GM21717 (cell line): ENCODE results near the gene HJURP.

ENCODE experiments used
- ATAC-seq: cut with Tn5 transposase; IDR thresholded peaks from one replicate; pipeline ENCODE4 v1.9.1; 2021; ENCODE audit warnings: mild to moderate bottlenecking, moderate library complexity; ENCODE audit not compliant: unreplicated experiment

Gene HJURP

GRCh38 chr2:233849607-233850271, 4.6 kb downstream of the HJURP start:
- ATAC-seq, result no peak

GRCh38 chr2:233848276-233848675, 6.1 kb downstream of the HJURP start:
- ATAC-seq, result no peak

GRCh38 chr2:233847248-233847898, 7.0 kb downstream of the HJURP start:
- no peak for ATAC-seq

GRCh38 chr2:233846387-233847247, 7.7 kb downstream of the HJURP start:
- no peak for ATAC-seq

GRCh38 chr2:233845301-233846060, 8.9 kb downstream of the HJURP start:
- no peak for ATAC-seq

GRCh38 chr2:233844836-233845235, 9.5 kb downstream of the HJURP start:
- no peak for ATAC-seq

- ATAC-seq, result no peak
Observed at GRCh38 chr2:233844064-233844807, 10.1 kb downstream of the HJURP start.

GRCh38 chr2:233841183-233841582, 13.2 kb downstream of the HJURP start:
- ATAC-seq, result no peak

- no peak for ATAC-seq
Observed at GRCh38 chr2:233840520-233840919, 13.8 kb downstream of the HJURP start.

- ATAC-seq, result no peak
Observed at GRCh38 chr2:233839447-233839820, 14.9 kb downstream of the HJURP start.

- no peak for ATAC-seq
Observed at GRCh38 chr2:233838726-233839446, 15.4 kb downstream of the HJURP start.

GRCh38 chr2:233838251-233838650, 16.1 kb downstream of the HJURP start:
- no peak for ATAC-seq

- ATAC-seq, result no peak
Observed at GRCh38 chr2:233837694-233838229, 16.6 kb downstream of the HJURP start.

- ATAC-seq, result no peak
Observed at GRCh38 chr2:233836359-233836758, 18.0 kb downstream of the HJURP start.

- ATAC-seq, result no peak
Observed at GRCh38 chr2:233835230-233836186, 18.8 kb downstream of the HJURP start.

GRCh38 chr2:233833345-233833744, 21.0 kb downstream of the HJURP start:
- no peak for ATAC-seq

GRCh38 chr2:233832869-233833311, 21.4 kb downstream of the HJURP start:
- ATAC-seq, result no peak

GRCh38 chr2:233832414-233832813, 21.9 kb downstream of the HJURP start:
- ATAC-seq, result no peak
